Peyer's patch (tissue), 4 donors: ENCODE measurements around the gene BAZ1A. TPM values are rescaled to one million over a fixed set of nuclear protein-coding genes. Genes with fewer than 3 reads are reported as not detected.

Source experiments
- DNase-seq, 3 donors: peaks; one replicate each; pipeline ENCODE4 v3.0.0-alpha.2; 2017 to 2019
- H3K27ac ChIP-seq, 4 donors: fragments of 200-600 bp; sonication (generic); one replicate each; pipeline ENCODE4 v1.5.1; 2016 to 2019
- H3K27me3 ChIP-seq, 2 donors: fragments of 200-600 bp; sonication (generic); one replicate each; pipeline ENCODE4 v1.5.1; 2019
- H3K36me3 ChIP-seq, 3 donors: fragments of 200-600 bp; sonication (generic); one replicate each; pipeline ENCODE4 v1.5.1; 2016 to 2019
- H3K4me1 ChIP-seq, 4 donors: fragments of 200-600 bp; sonication (generic); one replicate each; pipeline ENCODE4 v1.5.1; 2016 to 2019
- H3K4me3 ChIP-seq, 4 donors: fragments of 200-600 bp; sonication (generic); 1 replicate in 3 of 4; 2 replicates in 1 of 4; pipeline ENCODE4 v1.5.1; 2016 to 2019; ENCODE audit warnings: mild to moderate bottlenecking in 1 of 4
- H3K9me3 ChIP-seq, 4 donors: fragments of 200-600 bp; sonication (generic); one replicate each; pipeline ENCODE4 v1.5.1; 2016 to 2019; ENCODE audit warnings: mild to moderate bottlenecking in 1 of 4
- POLR2A ChIP-seq, 2 donors: fragments of 450-650 bp; IDR thresholded peaks; one replicate each; pipeline ENCODE4 v1.5.1; 2017; ENCODE audit warnings: antibody characterized with exemption in 2 of 2, mild to moderate bottlenecking in 2 of 2, moderate library complexity in 2 of 2
- total RNA-seq, 4 donors: library from RNA; depleted of rRNA; stranded (reverse); fragments of >200 nt; gene quantifications; one replicate each; pipeline ENCODE4 v1.1.0, GENCODE V29; 2016
- TF ChIP-seq, protein P1 (sequence below), 6 experiments: fragments of 450-650 bp in 4 of 6; fragments of 200-600 bp in 2 of 6; sonication (generic) in 1 of 6; IDR thresholded peaks; one replicate each; pipeline ENCODE4 v1.5.1; 2017 to 2019; ENCODE audit warnings: antibody characterized with exemption in 6 of 6, mild to moderate bottlenecking in 3 of 6, moderate library complexity in 1 of 6

Gene BAZ1A
- total RNA-seq, 4 donors from 2014 or later: 26.3 to 61.1 (median 29.1) TPM

GRCh38 chr14:34888186-34888585 is 13.0 kb upstream of the BAZ1A start:
- DNase-seq: no peak
- TF ChIP-seq POLR2A (IDR thresholded peaks at IDR 0.05): no peak
- TF ChIP-seq, protein P1, sequence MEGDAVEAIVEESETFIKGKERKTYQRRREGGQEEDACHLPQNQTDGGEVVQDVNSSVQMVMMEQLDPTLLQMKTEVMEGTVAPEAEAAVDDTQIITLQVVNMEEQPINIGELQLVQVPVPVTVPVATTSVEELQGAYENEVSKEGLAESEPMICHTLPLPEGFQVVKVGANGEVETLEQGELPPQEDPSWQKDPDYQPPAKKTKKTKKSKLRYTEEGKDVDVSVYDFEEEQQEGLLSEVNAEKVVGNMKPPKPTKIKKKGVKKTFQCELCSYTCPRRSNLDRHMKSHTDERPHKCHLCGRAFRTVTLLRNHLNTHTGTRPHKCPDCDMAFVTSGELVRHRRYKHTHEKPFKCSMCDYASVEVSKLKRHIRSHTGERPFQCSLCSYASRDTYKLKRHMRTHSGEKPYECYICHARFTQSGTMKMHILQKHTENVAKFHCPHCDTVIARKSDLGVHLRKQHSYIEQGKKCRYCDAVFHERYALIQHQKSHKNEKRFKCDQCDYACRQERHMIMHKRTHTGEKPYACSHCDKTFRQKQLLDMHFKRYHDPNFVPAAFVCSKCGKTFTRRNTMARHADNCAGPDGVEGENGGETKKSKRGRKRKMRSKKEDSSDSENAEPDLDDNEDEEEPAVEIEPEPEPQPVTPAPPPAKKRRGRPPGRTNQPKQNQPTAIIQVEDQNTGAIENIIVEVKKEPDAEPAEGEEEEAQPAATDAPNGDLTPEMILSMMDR (IDR thresholded peaks at IDR 0.05): no peak
- Histone ChIP-seq H3K9me3 (no peaks in the 10 kb centered on the region), H3K4me1 (no peaks in the 10 kb centered on the region), H3K36me3 (no peaks in the 10 kb centered on the region), H3K4me3 (no peak overlapping the region), H3K27me3 (no peaks in the 10 kb centered on the region), H3K27ac (no peak overlapping the region)

DNA sequence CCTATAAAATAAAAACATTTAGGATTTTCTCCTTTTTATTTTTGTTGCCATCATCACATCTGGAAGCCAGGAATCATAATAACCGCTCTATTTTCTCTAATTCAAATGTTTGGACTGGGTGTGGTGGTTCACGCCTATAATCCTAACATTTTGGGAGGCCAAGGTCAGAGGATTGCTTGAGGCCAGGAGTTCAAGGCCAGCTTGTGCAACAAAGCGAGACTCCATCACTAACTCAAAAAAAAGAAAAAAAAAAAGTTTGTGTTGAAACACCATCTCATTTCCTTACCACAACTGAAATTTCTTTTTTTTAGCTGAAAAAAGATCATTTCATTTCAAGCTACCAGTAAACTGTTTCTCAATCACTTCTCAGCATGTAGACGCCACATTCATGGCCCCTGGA is 8.8 kb upstream of the BAZ1A start:
- Histone ChIP-seq H3K4me3 (no peak overlapping the region), H3K27me3 (no peaks in the 10 kb centered on the region), H3K36me3 (no peaks in the 10 kb centered on the region), H3K27ac (no peak overlapping the region), H3K4me1 (no peaks in the 10 kb centered on the region), H3K9me3 (no peaks in the 10 kb centered on the region)
- no peak for DNase-seq
- TF ChIP-seq, protein P1 (IDR thresholded peaks at IDR 0.05): no peak
- TF ChIP-seq POLR2A (IDR thresholded peaks at IDR 0.05): no peak

- H3K4me3 ChIP-seq: peak overlapping the region; percentile 88 to 97 (median 94)
- H3K27ac ChIP-seq: peak overlapping the region; percentile 96 to 100 (median 98)
- no peaks in the 10 kb centered on the region for H3K9me3 ChIP-seq
- H3K4me1 ChIP-seq: peaks cover 0 to 11% (median 2%) of the 10 kb centered on the region in 4 donors
- TF ChIP-seq, protein P1 (IDR thresholded peaks at IDR 0.05): no peak
- no peak for TF ChIP-seq POLR2A (IDR thresholded peaks at IDR 0.05)
- no peaks in the 10 kb centered on the region for H3K27me3 ChIP-seq
- H3K36me3 ChIP-seq: no peaks in the 10 kb centered on the region
- peak; percentile 52 to 81 (median 70) for DNase-seq
These were observed 652 bp downstream of the BAZ1A start for GRCh38 chr14:34874386-34875030.

GRCh38 chr14:34873589-34874385 is 1.4 kb downstream of the BAZ1A start:
- no peaks in the 10 kb centered on the region for H3K9me3 ChIP-seq
- H3K4me1 ChIP-seq: peaks cover 0 to 11% (median 2%) of the 10 kb centered on the region in 4 donors
- H3K27me3 ChIP-seq: no peaks in the 10 kb centered on the region
- peak overlapping the region; percentile 88 to 97 (median 94) for H3K4me3 ChIP-seq
- TF ChIP-seq, protein P1 (IDR thresholded peaks at IDR 0.05): peak in 1 of 6 experiments; percentile 8
- TF ChIP-seq POLR2A (IDR thresholded peaks at IDR 0.05): peak; percentile 69 to 82
- DNase-seq: peak; percentile 89 to 94 (median 93)
- no peaks in the 10 kb centered on the region for H3K36me3 ChIP-seq
- peak overlapping the region; percentile 96 to 100 (median 98) for H3K27ac ChIP-seq

DNA sequence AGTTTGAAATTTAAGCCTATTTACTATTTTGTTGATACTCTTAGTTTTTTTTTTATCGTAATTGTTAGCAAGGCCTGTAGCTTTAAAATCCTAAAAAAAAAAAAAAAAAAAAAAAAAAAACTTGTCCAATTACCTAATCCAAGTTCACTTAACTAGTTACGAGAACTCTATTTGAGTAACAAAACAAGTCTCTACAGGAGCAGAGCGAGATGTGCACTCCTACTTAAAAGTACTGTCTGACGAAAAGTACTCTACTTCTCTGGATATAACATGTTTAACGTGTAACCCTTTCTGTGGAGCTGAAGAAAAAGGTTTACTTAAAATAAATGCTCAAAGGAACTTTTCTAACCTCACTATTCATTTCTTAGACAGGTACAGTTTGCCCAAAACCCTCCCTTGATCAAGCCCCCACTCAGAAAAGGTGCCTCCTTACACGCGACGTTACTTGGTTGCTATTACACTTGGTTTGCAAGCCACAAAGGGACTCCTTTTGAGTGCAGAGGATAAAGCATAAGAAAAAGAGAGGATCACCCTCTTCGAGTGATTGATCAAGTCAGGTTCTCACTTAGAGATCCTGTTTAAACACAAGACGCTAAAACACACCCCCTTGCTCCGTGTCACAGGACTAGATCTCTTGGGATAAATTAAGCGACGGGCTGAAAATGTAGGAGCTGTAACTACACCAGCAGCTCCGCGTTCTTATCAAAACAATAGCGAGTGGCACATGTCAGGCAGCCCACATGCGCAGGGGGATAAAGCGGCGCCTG is 2.2 kb downstream of the BAZ1A start:
- no peak for TF ChIP-seq POLR2A (IDR thresholded peaks at IDR 0.05)
- H3K36me3 ChIP-seq: no peaks in the 10 kb centered on the region
- peak overlapping the region; percentile 96 to 100 (median 98) for H3K27ac ChIP-seq
- no peaks in the 10 kb centered on the region for H3K27me3 ChIP-seq
- no peaks in the 10 kb centered on the region for H3K9me3 ChIP-seq
- peaks cover 0 to 11% (median 2%) of the 10 kb centered on the region in 4 donors for H3K4me1 ChIP-seq
- no peak for DNase-seq
- H3K4me3 ChIP-seq: peak overlapping the region; percentile 88 to 97 (median 94)
